ENCODE measurements around the gene EOMES. TPM values are rescaled to one million over a fixed set of nuclear protein-coding genes. Genes with fewer than 3 reads are reported as not detected.

EOMES gene
- total and polyA plus RNA-seq, 2 experiments from 2014 or later: not detected

- H3K9me2 ChIP-seq (replicated peaks; ENCODE audit: insufficient read depth): no peaks in the 10 kb centered on the region
- no peak overlapping the region for H2AFZ ChIP-seq
- H3K4me1 ChIP-seq (ENCODE audit: insufficient read depth): no peaks in the 10 kb centered on the region
- no peak overlapping the region for H3K4me3 ChIP-seq
- H4K20me1 ChIP-seq (ENCODE audit: insufficient read depth, poor library complexity, severe bottlenecking): no peaks in the 10 kb centered on the region
- no peak overlapping the region for H3K4me2 ChIP-seq
- H3K27ac ChIP-seq: no peak overlapping the region
- H3K79me2 ChIP-seq: no peaks in the 10 kb centered on the region
- H3K9me3 ChIP-seq (ENCODE audit: low read depth): no peaks in the 10 kb centered on the region
- no peaks in the 10 kb centered on the region for H3K36me3 ChIP-seq (replicated peaks; ENCODE audit: insufficient read depth, low read depth)
- no peaks in the 10 kb centered on the region for H3K27me3 ChIP-seq
- DNase-seq (ENCODE audit: low spot score): no peak
- TF ChIP-seq, protein P1, sequence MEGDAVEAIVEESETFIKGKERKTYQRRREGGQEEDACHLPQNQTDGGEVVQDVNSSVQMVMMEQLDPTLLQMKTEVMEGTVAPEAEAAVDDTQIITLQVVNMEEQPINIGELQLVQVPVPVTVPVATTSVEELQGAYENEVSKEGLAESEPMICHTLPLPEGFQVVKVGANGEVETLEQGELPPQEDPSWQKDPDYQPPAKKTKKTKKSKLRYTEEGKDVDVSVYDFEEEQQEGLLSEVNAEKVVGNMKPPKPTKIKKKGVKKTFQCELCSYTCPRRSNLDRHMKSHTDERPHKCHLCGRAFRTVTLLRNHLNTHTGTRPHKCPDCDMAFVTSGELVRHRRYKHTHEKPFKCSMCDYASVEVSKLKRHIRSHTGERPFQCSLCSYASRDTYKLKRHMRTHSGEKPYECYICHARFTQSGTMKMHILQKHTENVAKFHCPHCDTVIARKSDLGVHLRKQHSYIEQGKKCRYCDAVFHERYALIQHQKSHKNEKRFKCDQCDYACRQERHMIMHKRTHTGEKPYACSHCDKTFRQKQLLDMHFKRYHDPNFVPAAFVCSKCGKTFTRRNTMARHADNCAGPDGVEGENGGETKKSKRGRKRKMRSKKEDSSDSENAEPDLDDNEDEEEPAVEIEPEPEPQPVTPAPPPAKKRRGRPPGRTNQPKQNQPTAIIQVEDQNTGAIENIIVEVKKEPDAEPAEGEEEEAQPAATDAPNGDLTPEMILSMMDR (IDR thresholded peaks at IDR 0.05; ENCODE audit: poor library complexity): no peak
Observed at GRCh38 chr3:27678234-27678633, 43.9 kb downstream of the EOMES start.

- no peak overlapping the region for H3K4me2 ChIP-seq
- H3K4me3 ChIP-seq: no peak overlapping the region
- no peaks in the 10 kb centered on the region for H3K27me3 ChIP-seq
- no peaks in the 10 kb centered on the region for H3K79me2 ChIP-seq
- 93% methylated on average over 3 of the region's 3 CpGs for WGBS (ENCODE audit: low lambda C conversion rate, missing lambda C conversion rate)
- DNase-seq (ENCODE audit: low spot score): peak; percentile 20
- H3K9me3 ChIP-seq (ENCODE audit: low read depth): no peaks in the 10 kb centered on the region
- no peak overlapping the region for H2AFZ ChIP-seq
- TF ChIP-seq EZH2phosphoT487 (IDR thresholded peaks at IDR 0.05; ENCODE audit: low read depth, severe bottlenecking, unreplicated experiment): no peak
- TF ChIP-seq, protein P1 (IDR thresholded peaks at IDR 0.05; ENCODE audit: poor library complexity): no peak
- TF ChIP-seq EZH2 (IDR thresholded peaks at IDR 0.05; ENCODE audit: borderline replicate concordance): no peak
- H3K36me3 ChIP-seq (replicated peaks; ENCODE audit: insufficient read depth, low read depth): no peaks in the 10 kb centered on the region
- H3K27ac ChIP-seq: no peak overlapping the region
- H3K9me2 ChIP-seq (replicated peaks; ENCODE audit: insufficient read depth): no peaks in the 10 kb centered on the region
- H4K20me1 ChIP-seq (ENCODE audit: insufficient read depth, poor library complexity, severe bottlenecking): no peaks in the 10 kb centered on the region
- H3K4me1 ChIP-seq (ENCODE audit: insufficient read depth): no peaks in the 10 kb centered on the region
Observed at GRCh38 chr3:27677565-27677964, 44.6 kb downstream of the EOMES start.

GRCh38 chr3:27675287-27675686 is 46.8 kb downstream of the EOMES start:
- Histone ChIP-seq H3K9me2 (replicated peaks; ENCODE audit: insufficient read depth) (no peaks in the 10 kb centered on the region), H3K79me2 (no peaks in the 10 kb centered on the region), H3K4me1 (ENCODE audit: insufficient read depth) (no peaks in the 10 kb centered on the region), H2AFZ (no peak overlapping the region), H3K4me3 (no peak overlapping the region), H3K9me3 (ENCODE audit: low read depth) (no peaks in the 10 kb centered on the region), H3K4me2 (no peak overlapping the region), H4K20me1 (ENCODE audit: insufficient read depth, poor library complexity, severe bottlenecking) (no peaks in the 10 kb centered on the region), H3K27me3 (no peaks in the 10 kb centered on the region), H3K27ac (no peak overlapping the region), H3K36me3 (replicated peaks; ENCODE audit: insufficient read depth, low read depth) (no peaks in the 10 kb centered on the region)
- TF ChIP-seq, protein P1 (IDR thresholded peaks at IDR 0.05; ENCODE audit: poor library complexity): no peak
- no peak for DNase-seq (ENCODE audit: low spot score)
- WGBS (ENCODE audit: low lambda C conversion rate, missing lambda C conversion rate): 76% methylated on average over 3 of the region's 3 CpGs

- Histone ChIP-seq H3K4me2 (no peak overlapping the region), H3K4me3 (no peak overlapping the region), H4K20me1 (ENCODE audit: insufficient read depth, poor library complexity, severe bottlenecking) (no peaks in the 10 kb centered on the region), H3K27me3 (no peaks in the 10 kb centered on the region), H3K9me3 (ENCODE audit: low read depth) (no peaks in the 10 kb centered on the region), H3K9me2 (replicated peaks; ENCODE audit: insufficient read depth) (no peaks in the 10 kb centered on the region), H2AFZ (no peak overlapping the region), H3K4me1 (ENCODE audit: insufficient read depth) (no peaks in the 10 kb centered on the region), H3K27ac (no peak overlapping the region), H3K36me3 (replicated peaks; ENCODE audit: insufficient read depth, low read depth) (no peaks in the 10 kb centered on the region), H3K79me2 (no peaks in the 10 kb centered on the region)
- TF ChIP-seq, protein P1 (IDR thresholded peaks at IDR 0.05; ENCODE audit: poor library complexity): no peak
- TF ChIP-seq EZH2phosphoT487 (IDR thresholded peaks at IDR 0.05; ENCODE audit: low read depth, severe bottlenecking, unreplicated experiment): no peak
- DNase-seq (ENCODE audit: low spot score): no peak
- 45% methylated on average over 2 of the region's 2 CpGs for WGBS (ENCODE audit: low lambda C conversion rate, missing lambda C conversion rate)
Observed at GRCh38 chr3:27673701-27674100, 48.4 kb downstream of the EOMES start.

Data from hepatocyte (in vitro differentiated cells).